ENCODE data around the gene ZSCAN21.

- TF ChIP-seq, protein P1, sequence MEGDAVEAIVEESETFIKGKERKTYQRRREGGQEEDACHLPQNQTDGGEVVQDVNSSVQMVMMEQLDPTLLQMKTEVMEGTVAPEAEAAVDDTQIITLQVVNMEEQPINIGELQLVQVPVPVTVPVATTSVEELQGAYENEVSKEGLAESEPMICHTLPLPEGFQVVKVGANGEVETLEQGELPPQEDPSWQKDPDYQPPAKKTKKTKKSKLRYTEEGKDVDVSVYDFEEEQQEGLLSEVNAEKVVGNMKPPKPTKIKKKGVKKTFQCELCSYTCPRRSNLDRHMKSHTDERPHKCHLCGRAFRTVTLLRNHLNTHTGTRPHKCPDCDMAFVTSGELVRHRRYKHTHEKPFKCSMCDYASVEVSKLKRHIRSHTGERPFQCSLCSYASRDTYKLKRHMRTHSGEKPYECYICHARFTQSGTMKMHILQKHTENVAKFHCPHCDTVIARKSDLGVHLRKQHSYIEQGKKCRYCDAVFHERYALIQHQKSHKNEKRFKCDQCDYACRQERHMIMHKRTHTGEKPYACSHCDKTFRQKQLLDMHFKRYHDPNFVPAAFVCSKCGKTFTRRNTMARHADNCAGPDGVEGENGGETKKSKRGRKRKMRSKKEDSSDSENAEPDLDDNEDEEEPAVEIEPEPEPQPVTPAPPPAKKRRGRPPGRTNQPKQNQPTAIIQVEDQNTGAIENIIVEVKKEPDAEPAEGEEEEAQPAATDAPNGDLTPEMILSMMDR (IDR thresholded peaks at IDR 0.05; ENCODE audit: insufficient read depth, low read depth, low read length) = no peak
- no peak for TF ChIP-seq EZH2 (IDR thresholded peaks at IDR 0.05; ENCODE audit: insufficient read depth, low read length)
Observed at GRCh38 chr7:100093925-100094486, 44.4 kb downstream of the ZSCAN21 start.
